Transverse colon (tissue), 4 donors: Measurements from ENCODE around the gene TLE3. TPM values are rescaled to one million over a fixed set of nuclear protein-coding genes. Genes with fewer than 3 reads are reported as not detected.
A peak's percentile ranks its signal among the peaks of the same experiment; 100 is the strongest.
"Not testable (repeated sequence)": the region's sequence is repeated elsewhere in the genome, so short reads cannot be mapped to it uniquely, and the experiment has no call there.

ENCODE experiments used
- DNase-seq: peaks from one replicate; pipeline ENCODE4 v3.0.0-alpha.2; 2019
- H3K27ac ChIP-seq, 4 donors: fragments of 200-600 bp; sonication (generic); 2 replicates each; pipeline ENCODE4 v1.5.1; 2016 to 2018; ENCODE audit warnings: inconsistent platforms in 4 of 4
- H3K27me3 ChIP-seq: fragments of 200-600 bp; sonication (generic); 2 replicates; pipeline ENCODE4 v1.5.1; 2017; ENCODE audit warnings: inconsistent platforms
- H3K36me3 ChIP-seq, 4 donors: fragments of 200-600 bp; sonication (generic); 2 replicates each; pipeline ENCODE4 v1.5.1; 2017 to 2019; ENCODE audit warnings: inconsistent platforms in 4 of 4
- H3K4me1 ChIP-seq, 4 donors: fragments of 200-600 bp; sonication (generic); 2 replicates each; pipeline ENCODE4 v1.5.1; 2017 to 2020; ENCODE audit warnings: inconsistent platforms in 4 of 4
- H3K4me3 ChIP-seq, 4 donors: fragments of 200-600 bp; sonication (generic); 1 replicate in 1 of 4; 2 replicates in 3 of 4; pipeline versions ENCODE4 v1.5.1 to v1.6.1; 2017 to 2019; ENCODE audit warnings: inconsistent platforms in 4 of 4
- H3K9me3 ChIP-seq, 2 donors: fragments of 200-600 bp; sonication (generic); 2 replicates each; pipeline ENCODE4 v1.5.1; 2017 to 2019; ENCODE audit warnings: inconsistent platforms in 2 of 2
- CTCF ChIP-seq, 5 experiments: fragments of 200-600 bp in 3 of 5; fragments of 450-650 bp in 2 of 5; sonication (generic) in 3 of 5; IDR thresholded peaks; 1 replicate in 2 of 5; 2 replicates in 3 of 5; pipeline ENCODE4 v1.5.1; 2016 to 2017; ENCODE audit warnings: antibody characterized with exemption in 5 of 5, inconsistent platforms in 3 of 5, mild to moderate bottlenecking in 2 of 5, moderate library complexity in 1 of 5
- EP300 ChIP-seq: sonication (generic); formaldehyde crosslinking; IDR thresholded peaks from one replicate; pipeline ENCODE4 v1.6.1; 2017; ENCODE audit warnings: antibody characterized with exemption, low read depth
- POLR2A ChIP-seq: fragments of 450-650 bp; IDR thresholded peaks from one replicate; pipeline ENCODE4 v1.6.1; 2016; ENCODE audit warnings: antibody characterized with exemption, mild to moderate bottlenecking, moderate library complexity
- POLR2AphosphoS5 ChIP-seq, 3 donors: sonication (generic); formaldehyde crosslinking; IDR thresholded peaks; one replicate each; pipeline ENCODE4 v1.6.1; 2016; ENCODE audit warnings: antibody characterized with exemption in 3 of 3
- WGBS, 2 donors: methylation state at CpG; one replicate each; pipeline ENCODE4 v1.1.5; 2018; ENCODE audit warnings: low coverage in 1 of 2; 5-methylcytosine and 5-hydroxymethylcytosine counted together
- in situ Hi-C, 4 donors: fragments of 200-750 bp; cut with MboI; loops; one replicate each; pipeline versions ENCODE4 v1.15.0 to v1.15.1; 2017; ENCODE audit warnings: low sequenced_read_pairs in 3 of 4, low pct_ligation_motif_present in 1 of 4, low pct_unique_long_range_greater_than_20kb in 1 of 4
- intact Hi-C: fragments of 100-400 bp; cut with DNase I; formaldehyde crosslinking; loops from one replicate; pipeline ENCODE4 v1.15.1; 2023; ENCODE audit warnings: low total_unique reads
- total RNA-seq, 4 donors: library from RNA; depleted of rRNA; stranded (reverse); fragments of >200 nt; gene quantifications; one replicate each; pipeline ENCODE4 v1.1.0, GENCODE V29; 2016

TLE3 gene
- total RNA-seq, 4 donors from 2014 or later, result 49.8 to 223 (median 114) TPM

GRCh38 chr15:70118599-70118998 lies 20.9 kb upstream of the TLE3 start:
- intact Hi-C loops, result no loop called here
- no peaks in the 10 kb centered on the region for H3K36me3 ChIP-seq
- in situ Hi-C loops, result no loop called here
- DNase-seq, result no peak
- peaks cover 0 to 15% (median 1%) of the 10 kb centered on the region in 4 donors for H3K4me1 ChIP-seq
- H3K27ac ChIP-seq, result no peak overlapping the region
- H3K9me3 ChIP-seq, result no peaks in the 10 kb centered on the region
- H3K27me3 ChIP-seq, result no peaks in the 10 kb centered on the region
- TF ChIP-seq EP300 (no peak), POLR2AphosphoS5 (IDR thresholded peaks at IDR 0.05) (no peak), CTCF (IDR thresholded peaks at IDR 0.05) (no peak), POLR2A (no peak)
- WGBS, 2 donors, result 89 to 91% methylated on average over 3 of the region's 3 CpGs
- no peak overlapping the region for H3K4me3 ChIP-seq

- 67 to 71% methylated on average over 1 to 3 of the region's 3 CpGs for WGBS, 2 donors
- in situ Hi-C loops, result no loop called here
- Histone ChIP-seq H3K36me3 (no peaks in the 10 kb centered on the region), H3K27ac (no peak overlapping the region), H3K9me3 (no peaks in the 10 kb centered on the region), H3K4me3 (no peak overlapping the region), H3K27me3 (no peaks in the 10 kb centered on the region), H3K4me1 (peaks cover 6 to 11% (median 8%) of the 10 kb centered on the region in 4 donors)
- no peak for DNase-seq
- intact Hi-C loops, result no loop called here
- TF ChIP-seq POLR2AphosphoS5 (IDR thresholded peaks at IDR 0.05) (no peak), CTCF (IDR thresholded peaks at IDR 0.05) (no peak), POLR2A (no peak), EP300 (no peak)
These were observed 18.6 kb upstream of the TLE3 start for GRCh38 chr15:70116317-70116716.

GRCh38 chr15:70114221-70114620 lies 16.5 kb upstream of the TLE3 start:
- no peaks in the 10 kb centered on the region for H3K9me3 ChIP-seq
- DNase-seq, result no peak
- in situ Hi-C loops (no loop called here), intact Hi-C loops (loop anchor here (5.0 kb wide), 1 partner anchor 38 kb away; no protein-coding TSS in a partner anchor)
- TF ChIP-seq CTCF (IDR thresholded peaks at IDR 0.05), result no peak
- TF ChIP-seq POLR2A, result no peak
- no peak for TF ChIP-seq EP300
- TF ChIP-seq POLR2AphosphoS5 (IDR thresholded peaks at IDR 0.05), result no peak
- H3K27ac ChIP-seq, result no peak overlapping the region
- WGBS, 2 donors, result 74% methylated on average over 3 of the region's 3 CpGs; no CpG with 5 or more reads in 1 of the 2 donors
- no peaks in the 10 kb centered on the region for H3K27me3 ChIP-seq
- H3K4me1 ChIP-seq, result peaks cover 5 to 14% (median 7%) of the 10 kb centered on the region in 4 donors
- H3K36me3 ChIP-seq, result no peaks in the 10 kb centered on the region
- no peak overlapping the region for H3K4me3 ChIP-seq

GRCh38 chr15:70113304-70113700 lies 15.6 kb upstream of the TLE3 start:
- TF ChIP-seq POLR2AphosphoS5 (IDR thresholded peaks at IDR 0.05) (no peak), POLR2A (no peak), EP300 (no peak), CTCF (IDR thresholded peaks at IDR 0.05) (no peak)
- in situ Hi-C loops (no loop called here), intact Hi-C loops (loop anchor here (5.0 kb wide), 1 partner anchor 39 kb away; no protein-coding TSS in a partner anchor)
- H3K4me3 ChIP-seq, result no peak overlapping the region
- H3K36me3 ChIP-seq, result no peaks in the 10 kb centered on the region
- H3K27me3 ChIP-seq, result no peaks in the 10 kb centered on the region
- WGBS, 2 donors, result 70% methylated on average over 7 of the region's 7 CpGs; no CpG with 5 or more reads in 1 of the 2 donors
- H3K27ac ChIP-seq, result no peak overlapping the region
- peaks cover 5 to 14% (median 7%) of the 10 kb centered on the region in 4 donors for H3K4me1 ChIP-seq
- DNase-seq, result peak; percentile 38
- H3K9me3 ChIP-seq, result no peaks in the 10 kb centered on the region

- H3K36me3 ChIP-seq, H3K27ac ChIP-seq, H3K27me3 ChIP-seq, DNase-seq, H3K4me3 ChIP-seq, H3K9me3 ChIP-seq, in situ Hi-C loops: not testable (repeated sequence)
- peaks cover 5 to 14% (median 7%) of the 10 kb centered on the region in 4 donors for H3K4me1 ChIP-seq
- intact Hi-C loops, result loop anchor here (5.0 kb wide), 1 partner anchor 40 kb away; no protein-coding TSS in a partner anchor
- WGBS, 2 donors, result 60 to 83% methylated on average over 1 to 8 of the region's 9 CpGs
These were observed 15.0 kb upstream of the TLE3 start for GRCh38 chr15:70112572-70113303.
